Gastroesophageal sphincter (tissue), 4 donors: ENCODE data around the gene KRT83. TPM values are rescaled to one million over a fixed set of nuclear protein-coding genes. Genes with fewer than 3 reads are reported as not detected.
"Not testable (repeated sequence)": the region's sequence is repeated elsewhere in the genome, so short reads cannot be mapped to it uniquely, and the experiment has no call there.

Source experiments
- ATAC-seq: fragments of 150-250 bp; one replicate; pipeline ENCODE4 v1.9.1; 2016; ENCODE audit warnings: mild to moderate bottlenecking, moderate library complexity
- H3K27ac ChIP-seq, 4 donors: fragments of 200-600 bp; sonication (generic) in 3 of 4; 1 replicate in 3 of 4; 2 replicates in 1 of 4; pipeline ENCODE4 v1.5.1; 2016 to 2019
- H3K27me3 ChIP-seq: fragments of 200-600 bp; sonication (generic); one replicate; pipeline ENCODE4 v1.5.1; 2019
- H3K36me3 ChIP-seq, 2 donors: fragments of 200-600 bp; sonication (generic); one replicate each; pipeline ENCODE4 v1.5.1; 2019; ENCODE audit warnings: control low read depth in 1 of 2
- H3K4me1 ChIP-seq, 3 donors: fragments of 200-600 bp; sonication (generic); 1 replicate in 2 of 3; 2 replicates in 1 of 3; pipeline ENCODE4 v1.5.1; 2016 to 2019; ENCODE audit warnings: control low read depth in 2 of 3
- H3K4me3 ChIP-seq, 2 donors: fragments of 200-600 bp; sonication (generic); one replicate each; pipeline ENCODE4 v1.5.1; 2019; ENCODE audit warnings: mild to moderate bottlenecking in 1 of 2, moderate library complexity in 1 of 2
- H3K9me3 ChIP-seq, 3 donors: fragments of 200-600 bp; sonication (generic); one replicate each; pipeline ENCODE4 v1.5.1; 2017 to 2019; ENCODE audit warnings: control low read depth in 2 of 3
- CTCF ChIP-seq, 4 experiments: fragments of 200-600 bp in 2 of 4; fragments of 450-650 bp in 2 of 4; sonication (generic) in 1 of 4; IDR thresholded peaks; one replicate each; pipeline ENCODE4 v1.5.1; 2017 to 2019; ENCODE audit warnings: antibody characterized with exemption in 4 of 4, mild to moderate bottlenecking in 2 of 4, moderate library complexity in 2 of 4
- EP300 ChIP-seq: sonication (generic); formaldehyde crosslinking; IDR thresholded peaks from one replicate; pipeline ENCODE4 v1.6.1; 2017; ENCODE audit warnings: antibody characterized with exemption, mild to moderate bottlenecking
- POLR2A ChIP-seq, 2 donors: fragments of 450-650 bp; IDR thresholded peaks; one replicate each; pipeline ENCODE4 v1.6.1; 2017; ENCODE audit warnings: antibody characterized with exemption in 2 of 2, mild to moderate bottlenecking in 2 of 2, moderate library complexity in 1 of 2
- POLR2AphosphoS5 ChIP-seq: sonication (generic); formaldehyde crosslinking; IDR thresholded peaks from one replicate; pipeline ENCODE4 v1.6.1; 2017; ENCODE audit warnings: antibody characterized with exemption
- WGBS, 2 donors: methylation state at CpG; one replicate each; pipeline ENCODE4 v1.1.5; 2018; ENCODE audit warnings: low coverage in 1 of 2; 5-methylcytosine and 5-hydroxymethylcytosine counted together
- total RNA-seq, 4 donors: library from RNA; depleted of rRNA; stranded (reverse); fragments of >200 nt; gene quantifications; one replicate each; pipeline ENCODE4 v1.1.0, GENCODE V29; 2016

The KRT83 gene
- total RNA-seq, 4 donors from 2014 or later: not detected

- H3K4me1 ChIP-seq: no peaks in the 10 kb centered on the region
- H3K36me3 ChIP-seq: no peaks in the 10 kb centered on the region
- no peak overlapping the region for H3K4me3 ChIP-seq
- no peaks in the 10 kb centered on the region for H3K9me3 ChIP-seq
- no peak for ATAC-seq
- no peak overlapping the region for H3K27ac ChIP-seq
- TF ChIP-seq POLR2A (IDR thresholded peaks at IDR 0.05): no peak
- 14 to 15% methylated on average over 1 of the region's 1 CpG for WGBS, 2 donors
- peaks cover 18% of the 10 kb centered on the region for H3K27me3 ChIP-seq
These were observed 26.4 kb downstream of the KRT83 start for GRCh38 chr12:52294803-52295202.

DNA sequence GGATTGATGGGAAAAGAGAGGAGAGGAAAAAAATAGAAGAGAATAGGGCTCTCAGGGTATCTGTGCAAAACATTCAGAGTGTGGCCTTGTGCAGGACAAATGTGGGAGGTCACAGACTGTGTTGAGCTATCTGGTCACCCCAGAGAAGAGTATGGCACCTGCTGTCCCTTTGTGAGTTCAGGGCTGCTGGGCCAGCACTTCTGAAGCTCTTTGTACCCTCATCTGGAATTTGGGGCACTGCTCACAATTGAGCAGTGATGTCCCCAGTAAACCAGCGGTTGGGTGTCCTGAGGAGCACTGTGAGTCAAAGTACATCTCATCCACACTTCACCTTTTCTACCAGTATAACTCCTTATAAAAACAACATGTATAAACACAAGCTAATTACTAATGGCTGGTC is 27.3 kb downstream of the KRT83 start:
- no peak for ATAC-seq
- 63 to 100% methylated on average over 1 of the region's 1 CpG for WGBS, 2 donors
- Histone ChIP-seq H3K4me1 (no peaks in the 10 kb centered on the region), H3K4me3 (no peak overlapping the region), H3K27me3 (peaks cover 18% of the 10 kb centered on the region), H3K27ac (no peak overlapping the region), H3K36me3 (no peaks in the 10 kb centered on the region), H3K9me3 (no peaks in the 10 kb centered on the region)
- TF ChIP-seq POLR2A (IDR thresholded peaks at IDR 0.05): no peak
- no peak for TF ChIP-seq POLR2AphosphoS5
- no peak for TF ChIP-seq EP300
- TF ChIP-seq CTCF (IDR thresholded peaks at IDR 0.05): no peak

DNA sequence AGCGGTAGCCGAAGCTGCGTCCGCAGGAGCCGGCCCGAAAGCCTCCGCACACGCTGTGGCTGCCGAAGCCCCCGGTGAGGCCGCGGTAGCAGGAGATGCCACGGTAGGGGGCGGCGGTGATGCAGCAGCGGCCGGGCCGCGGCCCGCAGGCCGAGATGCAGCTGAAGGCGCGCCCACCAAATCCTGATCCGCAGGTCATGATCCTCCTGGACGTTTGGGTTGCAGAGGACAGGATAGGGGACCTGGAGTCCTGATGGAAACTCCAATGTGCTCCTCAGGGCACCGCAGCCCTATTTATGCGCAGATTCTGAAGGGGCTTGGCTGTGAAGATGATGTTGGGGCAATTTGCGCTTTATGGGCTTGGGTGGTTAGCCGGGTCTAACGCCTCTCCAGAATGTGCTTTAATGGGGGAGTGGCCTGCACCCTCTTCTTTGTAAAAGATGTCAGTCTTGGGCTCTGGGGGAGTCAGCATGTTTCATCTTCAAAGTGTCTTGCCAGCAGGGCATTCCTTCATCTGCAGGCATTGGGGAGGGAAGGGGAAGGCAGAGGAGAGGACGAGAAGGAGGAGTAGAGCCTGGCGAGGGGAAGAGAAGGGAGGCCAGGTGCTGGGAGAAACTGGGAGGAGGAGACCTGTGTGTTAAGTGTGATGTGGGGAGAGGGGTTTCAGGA is 29.8 kb downstream of the KRT83 start, which contains the start of gene KRT81:
TSS of gene KRT81 (minus strand) at position 268 of the 669 bp plus-strand sequence. CDS start at position 199, 69 bp downstream.
- Histone ChIP-seq H3K36me3 (no peaks in the 10 kb centered on the region), H3K27ac (no peak within 1 kb of the TSS), H3K4me3 (no peak within 1 kb of the TSS), H3K9me3 (no peaks in the 10 kb centered on the region), H3K4me1 (no peaks in the 10 kb centered on the region), H3K27me3 (peaks cover 11% of the 10 kb centered on the region)
- TF ChIP-seq POLR2AphosphoS5 (no peak), POLR2A (IDR thresholded peaks at IDR 0.05) (no peak), EP300 (no peak), CTCF (IDR thresholded peaks at IDR 0.05) (no peak)
- no peak for ATAC-seq
- 40 to 89% methylated on average over 2 to 3 of the region's 32 CpGs for WGBS, 2 donors

DNA sequence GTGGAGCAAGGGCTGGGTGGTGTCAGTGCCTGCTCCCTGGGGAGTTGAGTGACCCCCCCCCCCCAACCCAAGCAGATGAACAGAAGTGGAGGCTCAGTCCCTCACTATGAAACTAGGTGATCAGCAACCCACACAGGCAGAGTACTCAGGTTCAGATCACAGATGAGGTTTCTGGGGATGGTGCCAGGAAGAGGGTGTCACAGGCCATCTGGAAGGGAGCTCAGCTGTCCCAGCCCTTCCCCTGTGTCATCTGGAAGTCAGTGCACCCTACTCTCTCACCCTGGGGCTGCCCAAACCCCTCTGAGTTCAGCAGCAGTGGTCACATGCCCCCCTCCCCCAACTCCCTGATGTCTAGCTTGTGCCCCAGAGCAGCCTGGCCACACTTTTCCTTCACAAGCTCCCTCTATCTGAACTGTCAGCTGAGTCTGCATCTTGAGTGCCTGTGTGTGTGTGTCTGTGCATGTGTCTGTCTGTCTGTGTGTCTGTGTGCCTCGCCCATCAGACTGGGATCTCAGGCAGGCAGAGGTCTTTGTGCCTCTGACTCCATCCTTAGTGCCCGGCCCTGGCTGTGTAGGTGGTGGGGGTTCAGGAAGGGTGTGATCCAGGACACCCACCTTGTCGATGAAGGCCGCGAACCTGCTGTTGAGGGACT is 30.6 kb downstream of the KRT83 start:
- not testable (repeated sequence) for H3K9me3 ChIP-seq, H3K27me3 ChIP-seq, H3K4me3 ChIP-seq, H3K27ac ChIP-seq, ATAC-seq, H3K36me3 ChIP-seq, H3K4me1 ChIP-seq
- WGBS, 2 donors: no CpG with 5 or more reads among the region's 5 CpGs

GRCh38 chr12:52287816-52288805 is 33.1 kb downstream of the KRT83 start:
- not testable (repeated sequence) for ATAC-seq, H3K4me1 ChIP-seq, H3K27me3 ChIP-seq, H3K4me3 ChIP-seq, H3K9me3 ChIP-seq, H3K27ac ChIP-seq, H3K36me3 ChIP-seq
- 80 to 88% methylated on average over 3 to 5 of the region's 17 CpGs for WGBS, 2 donors

GRCh38 chr12:52286857-52287785 is 34.1 kb downstream of the KRT83 start:
- not testable (repeated sequence) for H3K27ac ChIP-seq, H3K4me3 ChIP-seq

More at GRCh38 chr12:52286857-52287785, 34.1 kb downstream of the KRT83 start:
- not testable (repeated sequence) for H3K36me3 ChIP-seq, H3K4me1 ChIP-seq, ATAC-seq, H3K9me3 ChIP-seq, H3K27me3 ChIP-seq
- WGBS, 2 donors: 83 to 100% methylated on average over 1 to 9 of the region's 21 CpGs
